Measurements from ENCODE around the gene WDR47. TPM values are rescaled to one million over a fixed set of nuclear protein-coding genes. Genes with fewer than 3 reads are reported as not detected.

The WDR47 gene
- total RNA-seq, 1 donor from 2014 or later, result 13.0 TPM

GRCh38 chr1:108972951-108973350 lies 69.0 kb downstream of the WDR47 start:
- H3K36me3 ChIP-seq (ENCODE audit: control insufficient read depth in 3 of 3, insufficient read depth in 3 of 3, low read length in 3 of 3), result peaks cover 8 to 29% (median 17%) of the 10 kb centered on the region in 3 donors
- H3K9ac ChIP-seq (ENCODE audit: low read depth in 1 of 3, low read length in 3 of 3), result no peak overlapping the region

GRCh38 chr1:108969346-108969745 lies 72.6 kb downstream of the WDR47 start:
- Histone ChIP-seq H3K27me3 (ENCODE audit: control insufficient read depth in 3 of 3, insufficient read depth in 3 of 3, low read length in 3 of 3) (no peaks in the 10 kb centered on the region), H3K9me3 (ENCODE audit: control insufficient read depth in 3 of 3, low read length in 3 of 3) (no peaks in the 10 kb centered on the region), H3K4me3 (ENCODE audit: low read length in 3 of 3) (no peak overlapping the region), H3K36me3 (ENCODE audit: control insufficient read depth in 3 of 3, insufficient read depth in 3 of 3, low read length in 3 of 3) (peaks cover 8 to 16% (median 8%) of the 10 kb centered on the region in 3 donors), H3K4me1 (ENCODE audit: control insufficient read depth in 3 of 3, insufficient read depth in 3 of 3, low read length in 3 of 3) (no peaks in the 10 kb centered on the region), H3K27ac (ENCODE audit: low read depth, low read length) (no peak overlapping the region), H3K9ac (ENCODE audit: low read depth in 1 of 3, low read length in 3 of 3) (no peak overlapping the region)

More at GRCh38 chr1:108972951-108973350, 69.0 kb downstream of the WDR47 start:
- no peaks in the 10 kb centered on the region for H3K4me1 ChIP-seq (ENCODE audit: control insufficient read depth in 3 of 3, insufficient read depth in 3 of 3, low read length in 3 of 3)
- H3K27me3 ChIP-seq (ENCODE audit: control insufficient read depth in 3 of 3, insufficient read depth in 3 of 3, low read length in 3 of 3), result no peaks in the 10 kb centered on the region
- H3K27ac ChIP-seq (ENCODE audit: low read depth, low read length), result no peak overlapping the region
- no peaks in the 10 kb centered on the region for H3K9me3 ChIP-seq (ENCODE audit: control insufficient read depth in 3 of 3, low read length in 3 of 3)
- H3K4me3 ChIP-seq (ENCODE audit: low read length in 3 of 3), result no peak overlapping the region

GRCh38 chr1:108963052-108963686 lies 78.7 kb downstream of the WDR47 start, which contains the start of gene CLCC1:
CLCC1 (minus strand) TSS chr1:108963484; CDS start chr1:108950437, 13,047 bp downstream.
- H3K9ac ChIP-seq (ENCODE audit: low read depth in 1 of 3, low read length in 3 of 3), result peak within 1 kb of the TSS; percentile 82 to 93 (median 92)
- H3K27me3 ChIP-seq (ENCODE audit: control insufficient read depth in 3 of 3, insufficient read depth in 3 of 3, low read length in 3 of 3), result no peaks in the 10 kb centered on the region
- H3K4me3 ChIP-seq (ENCODE audit: low read length in 3 of 3), result peak within 1 kb of the TSS; percentile 87 to 91 (median 91)
- no peaks in the 10 kb centered on the region for H3K9me3 ChIP-seq (ENCODE audit: control insufficient read depth in 3 of 3, low read length in 3 of 3)
- peaks cover 0 to 4% (median 3%) of the 10 kb centered on the region in 3 donors for H3K36me3 ChIP-seq (ENCODE audit: control insufficient read depth in 3 of 3, insufficient read depth in 3 of 3, low read length in 3 of 3)
- peaks cover 7 to 9% (median 8%) of the 10 kb centered on the region in 3 donors for H3K4me1 ChIP-seq (ENCODE audit: control insufficient read depth in 3 of 3, insufficient read depth in 3 of 3, low read length in 3 of 3)
- peak within 1 kb of the TSS; percentile 95 for H3K27ac ChIP-seq (ENCODE audit: low read depth, low read length)

- Histone ChIP-seq H3K4me1 (ENCODE audit: control insufficient read depth in 3 of 3, insufficient read depth in 3 of 3, low read length in 3 of 3) (peaks cover 7 to 9% (median 8%) of the 10 kb centered on the region in 3 donors), H3K27me3 (ENCODE audit: control insufficient read depth in 3 of 3, insufficient read depth in 3 of 3, low read length in 3 of 3) (no peaks in the 10 kb centered on the region), H3K9me3 (ENCODE audit: control insufficient read depth in 3 of 3, low read length in 3 of 3) (no peaks in the 10 kb centered on the region), H3K4me3 (ENCODE audit: low read length in 3 of 3) (peak overlapping the region; percentile 87 to 91 (median 91)), H3K36me3 (ENCODE audit: control insufficient read depth in 3 of 3, insufficient read depth in 3 of 3, low read length in 3 of 3) (peaks cover 0 to 4% (median 3%) of the 10 kb centered on the region in 3 donors), H3K9ac (ENCODE audit: low read depth in 1 of 3, low read length in 3 of 3) (peak overlapping the region; percentile 82 to 93 (median 92)), H3K27ac (ENCODE audit: low read depth, low read length) (peak overlapping the region; percentile 95)
Observed at GRCh38 chr1:108962681-108963051, 79.2 kb downstream of the WDR47 start.

- Histone ChIP-seq H3K4me1 (ENCODE audit: control insufficient read depth in 3 of 3, insufficient read depth in 3 of 3, low read length in 3 of 3) (peaks cover 7 to 12% (median 8%) of the 10 kb centered on the region in 3 donors), H3K36me3 (ENCODE audit: control insufficient read depth in 3 of 3, insufficient read depth in 3 of 3, low read length in 3 of 3) (peaks cover 0 to 4% (median 3%) of the 10 kb centered on the region in 3 donors), H3K4me3 (ENCODE audit: low read length in 3 of 3) (peak overlapping the region; percentile 87 to 91 (median 91)), H3K9ac (ENCODE audit: low read depth in 1 of 3, low read length in 3 of 3) (peak overlapping the region; percentile 82 to 93 (median 92)), H3K27ac (ENCODE audit: low read depth, low read length) (peak overlapping the region; percentile 95), H3K9me3 (ENCODE audit: control insufficient read depth in 3 of 3, low read length in 3 of 3) (no peaks in the 10 kb centered on the region), H3K27me3 (ENCODE audit: control insufficient read depth in 3 of 3, insufficient read depth in 3 of 3, low read length in 3 of 3) (no peaks in the 10 kb centered on the region)
Observed at GRCh38 chr1:108961752-108962486, 80.0 kb downstream of the WDR47 start.

GRCh38 chr1:108961198-108961597 lies 80.7 kb downstream of the WDR47 start:
- Histone ChIP-seq H3K27me3 (ENCODE audit: control insufficient read depth in 3 of 3, insufficient read depth in 3 of 3, low read length in 3 of 3) (no peaks in the 10 kb centered on the region), H3K9ac (ENCODE audit: low read depth in 1 of 3, low read length in 3 of 3) (no peak overlapping the region), H3K36me3 (ENCODE audit: control insufficient read depth in 3 of 3, insufficient read depth in 3 of 3, low read length in 3 of 3) (peaks cover 0 to 4% (median 3%) of the 10 kb centered on the region in 3 donors), H3K4me3 (ENCODE audit: low read length in 3 of 3) (no peak overlapping the region), H3K27ac (ENCODE audit: low read depth, low read length) (no peak overlapping the region), H3K4me1 (ENCODE audit: control insufficient read depth in 3 of 3, insufficient read depth in 3 of 3, low read length in 3 of 3) (peaks cover 7 to 12% (median 8%) of the 10 kb centered on the region in 3 donors), H3K9me3 (ENCODE audit: control insufficient read depth in 3 of 3, low read length in 3 of 3) (no peaks in the 10 kb centered on the region)

GRCh38 chr1:108960719-108961118 lies 81.2 kb downstream of the WDR47 start:
- Histone ChIP-seq H3K9ac (ENCODE audit: low read depth in 1 of 3, low read length in 3 of 3) (no peak overlapping the region), H3K9me3 (ENCODE audit: control insufficient read depth in 3 of 3, low read length in 3 of 3) (no peaks in the 10 kb centered on the region), H3K27ac (ENCODE audit: low read depth, low read length) (no peak overlapping the region), H3K27me3 (ENCODE audit: control insufficient read depth in 3 of 3, insufficient read depth in 3 of 3, low read length in 3 of 3) (no peaks in the 10 kb centered on the region), H3K36me3 (ENCODE audit: control insufficient read depth in 3 of 3, insufficient read depth in 3 of 3, low read length in 3 of 3) (peaks cover 3 to 4% (median 3%) of the 10 kb centered on the region in 3 donors), H3K4me1 (ENCODE audit: control insufficient read depth in 3 of 3, insufficient read depth in 3 of 3, low read length in 3 of 3) (peaks cover 7 to 12% (median 8%) of the 10 kb centered on the region in 3 donors), H3K4me3 (ENCODE audit: low read length in 3 of 3) (no peak overlapping the region)

- H3K4me1 ChIP-seq (ENCODE audit: control insufficient read depth in 3 of 3, insufficient read depth in 3 of 3, low read length in 3 of 3), result peaks cover 7 to 12% (median 8%) of the 10 kb centered on the region in 3 donors
- no peak overlapping the region for H3K27ac ChIP-seq (ENCODE audit: low read depth, low read length)
- H3K9me3 ChIP-seq (ENCODE audit: control insufficient read depth in 3 of 3, low read length in 3 of 3), result no peaks in the 10 kb centered on the region
- H3K4me3 ChIP-seq (ENCODE audit: low read length in 3 of 3), result no peak overlapping the region
- H3K9ac ChIP-seq (ENCODE audit: low read depth in 1 of 3, low read length in 3 of 3), result no peak overlapping the region
- peaks cover 4 to 5% (median 5%) of the 10 kb centered on the region in 3 donors for H3K36me3 ChIP-seq (ENCODE audit: control insufficient read depth in 3 of 3, insufficient read depth in 3 of 3, low read length in 3 of 3)
- no peaks in the 10 kb centered on the region for H3K27me3 ChIP-seq (ENCODE audit: control insufficient read depth in 3 of 3, insufficient read depth in 3 of 3, low read length in 3 of 3)
Observed at GRCh38 chr1:108957888-108958287, 84.0 kb downstream of the WDR47 start.

- H3K27me3 ChIP-seq (ENCODE audit: control insufficient read depth in 3 of 3, insufficient read depth in 3 of 3, low read length in 3 of 3), result no peaks in the 10 kb centered on the region
- H3K4me3 ChIP-seq (ENCODE audit: low read length in 3 of 3), result no peak overlapping the region
- peaks cover 0 to 3% (median 0%) of the 10 kb centered on the region in 3 donors for H3K4me1 ChIP-seq (ENCODE audit: control insufficient read depth in 3 of 3, insufficient read depth in 3 of 3, low read length in 3 of 3)
- H3K27ac ChIP-seq (ENCODE audit: low read depth, low read length), result no peak overlapping the region
- no peaks in the 10 kb centered on the region for H3K9me3 ChIP-seq (ENCODE audit: control insufficient read depth in 3 of 3, low read length in 3 of 3)
- peaks cover 4 to 5% (median 5%) of the 10 kb centered on the region in 3 donors for H3K36me3 ChIP-seq (ENCODE audit: control insufficient read depth in 3 of 3, insufficient read depth in 3 of 3, low read length in 3 of 3)
- no peak overlapping the region for H3K9ac ChIP-seq (ENCODE audit: low read depth in 1 of 3, low read length in 3 of 3)
Observed at GRCh38 chr1:108955881-108956280, 86.0 kb downstream of the WDR47 start.

- Histone ChIP-seq H3K4me1 (ENCODE audit: control insufficient read depth in 3 of 3, insufficient read depth in 3 of 3, low read length in 3 of 3) (peaks cover 0 to 3% (median 0%) of the 10 kb centered on the region in 3 donors), H3K27me3 (ENCODE audit: control insufficient read depth in 3 of 3, insufficient read depth in 3 of 3, low read length in 3 of 3) (no peaks in the 10 kb centered on the region), H3K4me3 (ENCODE audit: low read length in 3 of 3) (no peak overlapping the region), H3K27ac (ENCODE audit: low read depth, low read length) (no peak overlapping the region), H3K36me3 (ENCODE audit: control insufficient read depth in 3 of 3, insufficient read depth in 3 of 3, low read length in 3 of 3) (peaks cover 4 to 6% (median 5%) of the 10 kb centered on the region in 3 donors), H3K9ac (ENCODE audit: low read depth in 1 of 3, low read length in 3 of 3) (no peak overlapping the region), H3K9me3 (ENCODE audit: control insufficient read depth in 3 of 3, low read length in 3 of 3) (no peaks in the 10 kb centered on the region)
Observed at GRCh38 chr1:108955111-108955510, 86.8 kb downstream of the WDR47 start.
